BLaER1 (cell line): Measurements from ENCODE around the gene FAM131B.

Experiments used
- H3K27ac ChIP-seq: shearing (Covaris generic); formaldehyde crosslinking; 2 replicates; pipeline ENCODE4 v1.8.1; 2022
- H3K27me3 ChIP-seq: shearing (Covaris generic); formaldehyde crosslinking; 2 replicates; pipeline ENCODE4 v1.8.1; 2022
- H3K36me3 ChIP-seq: shearing (Covaris generic); formaldehyde crosslinking; 2 replicates; pipeline ENCODE4 v1.8.1; 2022
- H3K4me1 ChIP-seq: shearing (Covaris generic); formaldehyde crosslinking; 2 replicates; pipeline ENCODE4 v1.8.1; 2022
- H3K4me2 ChIP-seq: shearing (Covaris generic); formaldehyde crosslinking; 2 replicates; pipeline ENCODE4 v1.8.1; 2022
- H3K4me3 ChIP-seq: shearing (Covaris generic); formaldehyde crosslinking; 2 replicates; pipeline ENCODE4 v1.8.1; 2022
- H3K9ac ChIP-seq: shearing (Covaris generic); formaldehyde crosslinking; 2 replicates; pipeline ENCODE4 v1.8.1; 2022
- H3K9me3 ChIP-seq: shearing (Covaris generic); formaldehyde crosslinking; 2 replicates; pipeline ENCODE4 v1.8.1; 2022
- H4K20me1 ChIP-seq: shearing (Covaris generic); formaldehyde crosslinking; 2 replicates; pipeline ENCODE4 v1.8.1; 2022
- Cebpa-rat ChIP-seq: shearing (Covaris generic); IDR thresholded peaks from 2 replicates; pipeline ENCODE4 v1.8.1; 2022

The FAM131B gene

GRCh38 chr7:143360788-143361551 lies 1.5 kb downstream of the FAM131B start:
- H3K9me3 ChIP-seq = no peaks in the 10 kb centered on the region
- H3K4me3 ChIP-seq = no peak overlapping the region
- TF ChIP-seq Cebpa-rat = no peak
- peaks cover 9% of the 10 kb centered on the region; the same call in 1 of the 2 replicates for H3K4me1 ChIP-seq
- H3K36me3 ChIP-seq = no peaks in the 10 kb centered on the region
- H3K4me2 ChIP-seq = no peak overlapping the region
- peaks cover 80% of the 10 kb centered on the region for H3K27me3 ChIP-seq
- H3K9ac ChIP-seq = no peak overlapping the region
- no peak overlapping the region for H3K27ac ChIP-seq
- H4K20me1 ChIP-seq = peaks cover 26% of the 10 kb centered on the region

GRCh38 chr7:143359771-143360353 lies 2.7 kb downstream of the FAM131B start:
- no peak overlapping the region for H3K9ac ChIP-seq
- H3K4me3 ChIP-seq = no peak overlapping the region
- H3K36me3 ChIP-seq = no peaks in the 10 kb centered on the region
- H3K4me2 ChIP-seq = no peak overlapping the region
- no peaks in the 10 kb centered on the region for H3K9me3 ChIP-seq
- TF ChIP-seq Cebpa-rat = no peak
- H4K20me1 ChIP-seq = peaks cover 26% of the 10 kb centered on the region
- H3K27me3 ChIP-seq = peaks cover 73% of the 10 kb centered on the region
- no peak overlapping the region for H3K27ac ChIP-seq
- peaks cover 9% of the 10 kb centered on the region; the same call in 1 of the 2 replicates for H3K4me1 ChIP-seq

GRCh38 chr7:143358626-143359025 lies 3.9 kb downstream of the FAM131B start:
- no peak overlapping the region for H3K9ac ChIP-seq
- H3K9me3 ChIP-seq = no peaks in the 10 kb centered on the region
- TF ChIP-seq Cebpa-rat = no peak
- no peak overlapping the region for H3K27ac ChIP-seq
- H3K36me3 ChIP-seq = no peaks in the 10 kb centered on the region
- H4K20me1 ChIP-seq = peaks cover 25% of the 10 kb centered on the region
- peaks cover 16% of the 10 kb centered on the region; the same call in 1 of the 2 replicates for H3K4me1 ChIP-seq
- H3K27me3 ChIP-seq = peaks cover 60% of the 10 kb centered on the region
- peak overlapping the region; percentile 32; the same call in 1 of the 2 replicates for H3K4me2 ChIP-seq
- H3K4me3 ChIP-seq = no peak overlapping the region

GRCh38 chr7:143356414-143357050 lies 6.0 kb downstream of the FAM131B start:
- Histone ChIP-seq H3K9ac (no peak overlapping the region), H3K9me3 (no peaks in the 10 kb centered on the region), H3K4me2 (no peak overlapping the region), H3K27ac (no peak overlapping the region), H3K36me3 (no peaks in the 10 kb centered on the region), H3K4me3 (no peak overlapping the region), H3K27me3 (peaks cover 39% of the 10 kb centered on the region), H4K20me1 (0 out of 2 replicates have a peak, but pooled peaks cover 16% of the 10 kb centered on the region), H3K4me1 (peaks cover 19% of the 10 kb centered on the region; the same call in 1 of the 2 replicates)
- TF ChIP-seq Cebpa-rat = no peak

- TF ChIP-seq Cebpa-rat = no peak
- H3K9ac ChIP-seq = no peak overlapping the region
- no peak overlapping the region for H3K4me3 ChIP-seq
- no peak overlapping the region for H3K27ac ChIP-seq
- H3K4me1 ChIP-seq = peaks cover 19% of the 10 kb centered on the region; the same call in 1 of the 2 replicates
- H3K27me3 ChIP-seq = peaks cover 31% of the 10 kb centered on the region
- H3K9me3 ChIP-seq = no peaks in the 10 kb centered on the region
- H3K4me2 ChIP-seq = no peak overlapping the region
- H4K20me1 ChIP-seq = 0 out of 2 replicates have a peak, but pooled peaks cover 13% of the 10 kb centered on the region
- no peaks in the 10 kb centered on the region for H3K36me3 ChIP-seq
These were observed 6.8 kb downstream of the FAM131B start for GRCh38 chr7:143355450-143356385.

GRCh38 chr7:143354965-143355364 lies 7.5 kb downstream of the FAM131B start:
- Histone ChIP-seq H3K27ac (no peak overlapping the region), H3K4me3 (no peak overlapping the region), H3K4me2 (no peak overlapping the region), H4K20me1 (0 out of 2 replicates have a peak, but pooled peaks cover 5% of the 10 kb centered on the region), H3K27me3 (peaks cover 24% of the 10 kb centered on the region), H3K9ac (no peak overlapping the region), H3K9me3 (no peaks in the 10 kb centered on the region), H3K4me1 (peaks cover 19% of the 10 kb centered on the region; the same call in 1 of the 2 replicates), H3K36me3 (no peaks in the 10 kb centered on the region)
- TF ChIP-seq Cebpa-rat = no peak

GRCh38 chr7:143354376-143354775 lies 8.1 kb downstream of the FAM131B start:
- H3K4me2 ChIP-seq = no peak overlapping the region
- TF ChIP-seq Cebpa-rat = no peak

GRCh38 chr7:143352531-143353002 lies 9.9 kb downstream of the FAM131B start:
- Histone ChIP-seq H3K36me3 (no peaks in the 10 kb centered on the region), H3K9me3 (peaks cover 1% of the 10 kb centered on the region; the same call in 1 of the 2 replicates), H3K4me1 (peaks cover 10% of the 10 kb centered on the region; the same call in 1 of the 2 replicates), H4K20me1 (no peaks in the 10 kb centered on the region), H3K4me2 (no peak overlapping the region), H3K27me3 (no peaks in the 10 kb centered on the region), H3K4me3 (no peak overlapping the region), H3K9ac (no peak overlapping the region), H3K27ac (no peak overlapping the region)
- no peak for TF ChIP-seq Cebpa-rat

More at GRCh38 chr7:143354376-143354775, 8.1 kb downstream of the FAM131B start:
- Histone ChIP-seq H4K20me1 (no peaks in the 10 kb centered on the region), H3K4me3 (no peak overlapping the region), H3K36me3 (no peaks in the 10 kb centered on the region), H3K9me3 (no peaks in the 10 kb centered on the region), H3K9ac (no peak overlapping the region), H3K4me1 (peaks cover 19% of the 10 kb centered on the region; the same call in 1 of the 2 replicates), H3K27me3 (peaks cover 18% of the 10 kb centered on the region), H3K27ac (no peak overlapping the region)

GRCh38 chr7:143351574-143351973 lies 10.9 kb downstream of the FAM131B start:
- no peak for TF ChIP-seq Cebpa-rat
- H3K27ac ChIP-seq = no peak overlapping the region
- H3K27me3 ChIP-seq = no peaks in the 10 kb centered on the region
- peaks cover 6% of the 10 kb centered on the region; the same call in 1 of the 2 replicates for H3K9me3 ChIP-seq
- no peaks in the 10 kb centered on the region for H3K36me3 ChIP-seq
- H3K4me3 ChIP-seq = no peak overlapping the region
- no peak overlapping the region for H3K4me2 ChIP-seq
- no peaks in the 10 kb centered on the region for H4K20me1 ChIP-seq
- peaks cover 10% of the 10 kb centered on the region; the same call in 1 of the 2 replicates for H3K4me1 ChIP-seq
- no peak overlapping the region for H3K9ac ChIP-seq
